Parathyroid adenoma (tissue), 2 donors: ENCODE data around the gene ST7.

ENCODE experiments used
- H2AFZ ChIP-seq: fragments of 300-600 bp; sonication (generic); one replicate; pipeline ENCODE4 v1.7.0; 2017; ENCODE audit warnings: antibody characterized with exemption, mild to moderate bottlenecking
- H3K27ac ChIP-seq: fragments of 300-600 bp; sonication (generic); one replicate; pipeline ENCODE4 v1.7.0; 2017
- H3K27me3 ChIP-seq: fragments of 300-600 bp; sonication (generic); one replicate; pipeline ENCODE4 v1.7.0; 2017; ENCODE audit warnings: low read length; ENCODE audit not compliant: control insufficient read depth, insufficient read depth
- H3K36me3 ChIP-seq: fragments of 300-600 bp; sonication (generic); one replicate; pipeline ENCODE4 v1.7.0; 2017; ENCODE audit warnings: low read length; ENCODE audit not compliant: control insufficient read depth, insufficient read depth
- H3K4me1 ChIP-seq: fragments of 300-600 bp; sonication (generic); one replicate; pipeline ENCODE4 v1.7.0; 2017; ENCODE audit warnings: control low read depth
- H3K4me2 ChIP-seq: fragments of 300-600 bp; sonication (generic); one replicate; pipeline ENCODE4 v1.7.0; 2017; ENCODE audit warnings: low read length
- H3K4me3 ChIP-seq: fragments of 300-600 bp; sonication (generic); one replicate; pipeline ENCODE4 v1.7.0; 2017; ENCODE audit warnings: low read depth, low read length
- H3K79me2 ChIP-seq: fragments of 300-600 bp; sonication (generic); one replicate; pipeline ENCODE4 v1.7.0; 2017; ENCODE audit warnings: control low read depth
- H3K9ac ChIP-seq: fragments of 300-600 bp; sonication (generic); one replicate; pipeline ENCODE4 v1.7.0; 2017; ENCODE audit warnings: mild to moderate bottlenecking
- H3K9me3 ChIP-seq: fragments of 300-600 bp; sonication (generic); one replicate; pipeline ENCODE4 v1.7.0; 2017; ENCODE audit warnings: low read length; ENCODE audit not compliant: control insufficient read depth
- CTCF ChIP-seq: fragments of 300-600 bp; sonication (generic); IDR thresholded peaks from one replicate; pipeline ENCODE4 v1.7.0; 2017; ENCODE audit warnings: antibody characterized with exemption, mild to moderate bottlenecking
- donor health status: primary hyperparathyroidism.

ST7 gene

GRCh38 chr7:117088623-117089194, 135.4 kb downstream of the ST7 start:
- no peaks in the 10 kb centered on the region for H3K36me3 ChIP-seq
- H3K27ac ChIP-seq: no peak overlapping the region
- no peaks in the 10 kb centered on the region for H3K4me1 ChIP-seq
- no peak overlapping the region for H3K9ac ChIP-seq
- no peak overlapping the region for H3K4me2 ChIP-seq
- no peaks in the 10 kb centered on the region for H3K9me3 ChIP-seq
- H3K27me3 ChIP-seq: no peaks in the 10 kb centered on the region
- no peak for TF ChIP-seq CTCF
- no peak overlapping the region for H3K4me3 ChIP-seq
- no peak overlapping the region for H2AFZ ChIP-seq
- no peaks in the 10 kb centered on the region for H3K79me2 ChIP-seq

GRCh38 chr7:117090791-117091190, 137.5 kb downstream of the ST7 start:
- Histone ChIP-seq H2AFZ (no peak overlapping the region), H3K9me3 (no peaks in the 10 kb centered on the region), H3K4me1 (peaks cover 4% of the 10 kb centered on the region), H3K27ac (no peak overlapping the region), H3K9ac (no peak overlapping the region), H3K79me2 (no peaks in the 10 kb centered on the region), H3K27me3 (no peaks in the 10 kb centered on the region), H3K36me3 (no peaks in the 10 kb centered on the region), H3K4me2 (no peak overlapping the region), H3K4me3 (no peak overlapping the region)
- no peak for TF ChIP-seq CTCF

GRCh38 chr7:117091721-117092120, 138.4 kb downstream of the ST7 start:
- H3K4me1 ChIP-seq: peaks cover 4% of the 10 kb centered on the region
- no peak overlapping the region for H2AFZ ChIP-seq
- no peaks in the 10 kb centered on the region for H3K9me3 ChIP-seq
- no peaks in the 10 kb centered on the region for H3K36me3 ChIP-seq
- H3K79me2 ChIP-seq: no peaks in the 10 kb centered on the region
- no peaks in the 10 kb centered on the region for H3K27me3 ChIP-seq
- no peak overlapping the region for H3K4me3 ChIP-seq
- H3K4me2 ChIP-seq: no peak overlapping the region
- H3K9ac ChIP-seq: no peak overlapping the region
- no peak for TF ChIP-seq CTCF
- no peak overlapping the region for H3K27ac ChIP-seq

GRCh38 chr7:117092785-117093184, 139.5 kb downstream of the ST7 start:
- Histone ChIP-seq H3K9me3 (no peaks in the 10 kb centered on the region), H3K9ac (no peak overlapping the region), H3K4me2 (no peak overlapping the region), H3K27me3 (no peaks in the 10 kb centered on the region), H3K36me3 (no peaks in the 10 kb centered on the region), H2AFZ (no peak overlapping the region), H3K4me1 (peaks cover 4% of the 10 kb centered on the region), H3K27ac (no peak overlapping the region), H3K79me2 (no peaks in the 10 kb centered on the region), H3K4me3 (no peak overlapping the region)
- no peak for TF ChIP-seq CTCF

GRCh38 chr7:117094457-117094856, 141.2 kb downstream of the ST7 start:
- H3K4me2 ChIP-seq: no peak overlapping the region
- no peak overlapping the region for H2AFZ ChIP-seq
- H3K4me3 ChIP-seq: no peak overlapping the region
- no peaks in the 10 kb centered on the region for H3K9me3 ChIP-seq
- H3K9ac ChIP-seq: no peak overlapping the region
- H3K4me1 ChIP-seq: peaks cover 4% of the 10 kb centered on the region
- no peaks in the 10 kb centered on the region for H3K27me3 ChIP-seq
- TF ChIP-seq CTCF: no peak
- H3K36me3 ChIP-seq: no peaks in the 10 kb centered on the region
- H3K27ac ChIP-seq: no peak overlapping the region
- no peaks in the 10 kb centered on the region for H3K79me2 ChIP-seq
